Progenitor cell of endocrine pancreas (in vitro differentiated cells): Measurements from ENCODE around the gene SIRT7. TPM values are rescaled to one million over a fixed set of nuclear protein-coding genes. Genes with fewer than 3 reads are reported as not detected.
A peak's percentile ranks its signal among the peaks of the same experiment; 100 is the strongest.

Experiments
- DNase-seq: peaks from one replicate; pipeline ENCODE4 v3.0.0; 2021; ENCODE audit warnings: low spot score; ENCODE audit not compliant: unreplicated experiment
- H3K27ac Mint-ChIP-seq: 2 replicates; pipeline ENCODE4 v1.8.0; 2021; ENCODE audit warnings: mild to moderate bottlenecking, moderate library complexity, mixed read lengths
- H3K27me3 Mint-ChIP-seq: 2 replicates; pipeline ENCODE4 v1.8.0; 2021; ENCODE audit warnings: mixed read lengths
- H3K36me3 Mint-ChIP-seq: 2 replicates; pipeline ENCODE4 v1.8.0; 2022; ENCODE audit warnings: mixed read lengths; ENCODE audit not compliant: insufficient read depth
- H3K4me1 Mint-ChIP-seq: 2 replicates; pipeline ENCODE4 v1.8.0; 2021; ENCODE audit warnings: low read depth, mixed read lengths
- H3K4me3 Mint-ChIP-seq: 2 replicates; pipeline ENCODE4 v1.8.0; 2021; ENCODE audit warnings: low read depth, mild to moderate bottlenecking, moderate library complexity, mixed read lengths
- H3K9me3 Mint-ChIP-seq: 2 replicates; pipeline ENCODE4 v1.8.0; 2021; ENCODE audit warnings: low read depth, mixed read lengths
- total RNA-seq: library from RNA; stranded (reverse); gene quantifications from 2 replicates; pipeline ENCODE4 v1.2.1, GENCODE V29; 2021
- TF ChIP-seq, protein P1 (sequence below): fragments of 200-600 bp; sonication (generic); IDR thresholded peaks from one replicate; pipeline ENCODE4 v1.5.0; 2021; ENCODE audit warnings: antibody characterized with exemption, mild to moderate bottlenecking; ENCODE audit not compliant: unreplicated experiment

SIRT7 gene
- total RNA-seq, 1 donor from 2014 or later, result 34.0 TPM

DNA sequence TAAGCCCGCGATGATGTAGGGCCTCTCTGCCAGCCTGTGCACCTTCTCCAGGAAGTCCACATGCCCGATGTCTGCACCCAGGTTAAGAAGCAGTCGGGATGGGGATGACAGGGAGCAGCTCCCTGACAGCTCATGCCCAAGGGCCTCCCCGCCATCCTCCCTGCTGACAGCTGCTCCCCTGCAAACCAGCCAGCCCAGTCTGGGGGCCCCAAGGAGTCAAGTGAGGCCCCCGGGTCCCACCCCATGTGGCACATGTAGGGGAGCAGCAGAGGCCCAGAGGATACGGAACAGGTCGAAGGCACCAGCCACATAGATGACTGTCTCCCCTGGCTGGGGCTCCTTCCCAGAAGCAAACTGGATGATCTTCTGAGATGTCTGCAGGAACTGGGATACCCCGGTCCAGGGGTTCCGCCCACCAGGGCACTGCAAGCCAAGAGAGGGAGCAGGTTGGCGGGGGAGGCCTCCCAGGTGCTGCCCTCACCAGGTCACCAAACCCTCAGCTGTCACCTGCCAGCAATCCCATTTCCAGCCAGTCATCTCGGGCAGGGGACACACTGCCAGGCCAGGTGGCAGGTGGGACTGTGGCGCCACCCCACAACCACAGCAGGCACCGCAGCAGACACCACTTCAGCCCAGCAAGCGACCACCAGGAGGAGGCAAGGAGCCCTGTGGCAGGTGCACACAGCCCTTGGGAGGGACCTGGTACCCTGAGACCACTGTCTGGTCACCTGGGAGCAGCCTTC lies 11.3 kb downstream of the SIRT7 start:
- H3K4me3 Mint-ChIP-seq, result no peak overlapping the region
- H3K9me3 Mint-ChIP-seq, result no peaks in the 10 kb centered on the region
- H3K27ac Mint-ChIP-seq, result no peak overlapping the region

GRCh38 chr17:81905993-81906392 lies 12.0 kb downstream of the SIRT7 start:
- H3K4me3 Mint-ChIP-seq, result no peak overlapping the region
- TF ChIP-seq, protein P1, sequence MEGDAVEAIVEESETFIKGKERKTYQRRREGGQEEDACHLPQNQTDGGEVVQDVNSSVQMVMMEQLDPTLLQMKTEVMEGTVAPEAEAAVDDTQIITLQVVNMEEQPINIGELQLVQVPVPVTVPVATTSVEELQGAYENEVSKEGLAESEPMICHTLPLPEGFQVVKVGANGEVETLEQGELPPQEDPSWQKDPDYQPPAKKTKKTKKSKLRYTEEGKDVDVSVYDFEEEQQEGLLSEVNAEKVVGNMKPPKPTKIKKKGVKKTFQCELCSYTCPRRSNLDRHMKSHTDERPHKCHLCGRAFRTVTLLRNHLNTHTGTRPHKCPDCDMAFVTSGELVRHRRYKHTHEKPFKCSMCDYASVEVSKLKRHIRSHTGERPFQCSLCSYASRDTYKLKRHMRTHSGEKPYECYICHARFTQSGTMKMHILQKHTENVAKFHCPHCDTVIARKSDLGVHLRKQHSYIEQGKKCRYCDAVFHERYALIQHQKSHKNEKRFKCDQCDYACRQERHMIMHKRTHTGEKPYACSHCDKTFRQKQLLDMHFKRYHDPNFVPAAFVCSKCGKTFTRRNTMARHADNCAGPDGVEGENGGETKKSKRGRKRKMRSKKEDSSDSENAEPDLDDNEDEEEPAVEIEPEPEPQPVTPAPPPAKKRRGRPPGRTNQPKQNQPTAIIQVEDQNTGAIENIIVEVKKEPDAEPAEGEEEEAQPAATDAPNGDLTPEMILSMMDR, result no peak
- no peak for DNase-seq
- no peaks in the 10 kb centered on the region for H3K9me3 Mint-ChIP-seq
- peaks cover 4% of the 10 kb centered on the region for H3K36me3 Mint-ChIP-seq
- no peak overlapping the region for H3K27ac Mint-ChIP-seq
- peaks cover 10% of the 10 kb centered on the region for H3K4me1 Mint-ChIP-seq
- peaks cover 6% of the 10 kb centered on the region for H3K27me3 Mint-ChIP-seq

More for the DNA sequence above, 11.3 kb downstream of the SIRT7 start:
- Mint-ChIP-seq H3K27me3 (no peaks in the 10 kb centered on the region), H3K4me1 (peaks cover 10% of the 10 kb centered on the region), H3K36me3 (peaks cover 2% of the 10 kb centered on the region)
- DNase-seq, result no peak
- TF ChIP-seq, protein P1, result no peak

GRCh38 chr17:81905424-81905875 lies 12.5 kb downstream of the SIRT7 start:
- DNase-seq, result no peak
- peaks cover 10% of the 10 kb centered on the region for H3K4me1 Mint-ChIP-seq
- TF ChIP-seq, protein P1, result no peak
- peaks cover 9% of the 10 kb centered on the region for H3K27me3 Mint-ChIP-seq
- no peak overlapping the region for H3K27ac Mint-ChIP-seq
- no peaks in the 10 kb centered on the region for H3K9me3 Mint-ChIP-seq
- peaks cover 7% of the 10 kb centered on the region for H3K36me3 Mint-ChIP-seq
- no peak overlapping the region for H3K4me3 Mint-ChIP-seq

- TF ChIP-seq, protein P1, result no peak
- Mint-ChIP-seq H3K4me1 (peaks cover 4% of the 10 kb centered on the region), H3K27me3 (peaks cover 9% of the 10 kb centered on the region), H3K27ac (no peak overlapping the region), H3K36me3 (peaks cover 12% of the 10 kb centered on the region), H3K4me3 (no peak overlapping the region), H3K9me3 (no peaks in the 10 kb centered on the region)
- DNase-seq, result peak; percentile 10
These were observed 13.2 kb downstream of the SIRT7 start for GRCh38 chr17:81904600-81905423.

DNA sequence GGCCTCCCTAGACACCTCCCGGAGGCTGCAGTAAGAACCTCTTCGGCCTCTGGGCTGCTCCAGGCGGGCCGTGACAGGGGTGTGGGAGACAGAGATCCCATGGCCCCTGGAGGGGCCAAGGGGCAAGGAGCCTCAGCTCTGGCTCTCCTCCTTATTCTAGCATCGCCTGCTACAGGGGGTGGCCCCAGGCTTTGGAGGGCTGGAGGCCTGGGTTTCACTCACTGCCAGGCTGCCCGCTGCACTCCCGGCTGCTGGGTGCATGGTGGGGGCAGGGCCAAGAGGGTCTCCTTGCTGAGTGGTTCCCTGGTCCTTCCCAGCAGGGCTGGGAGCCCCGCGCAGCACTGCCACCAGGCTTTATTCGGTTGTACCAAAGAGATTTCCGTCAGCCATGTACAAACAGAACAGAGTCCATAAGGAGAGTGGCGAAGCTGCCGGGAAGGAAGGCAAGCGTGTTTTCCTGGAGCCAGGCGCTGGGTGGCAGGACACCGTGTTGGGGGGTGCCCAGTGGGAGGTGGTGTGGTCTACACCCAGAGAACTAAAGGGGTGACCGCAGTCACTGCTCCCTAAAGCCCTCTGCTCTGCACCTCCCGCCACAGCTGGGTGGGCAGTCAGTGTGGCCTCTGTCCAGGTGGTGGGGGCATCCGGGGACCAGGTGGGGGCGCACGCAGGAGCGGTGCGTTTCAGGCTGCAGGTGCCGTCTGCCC lies 13.9 kb downstream of the SIRT7 start:
- H3K4me1 Mint-ChIP-seq, result no peaks in the 10 kb centered on the region
- no peak overlapping the region for H3K4me3 Mint-ChIP-seq
- H3K27me3 Mint-ChIP-seq, result peaks cover 9% of the 10 kb centered on the region
- peaks cover 12% of the 10 kb centered on the region for H3K36me3 Mint-ChIP-seq
- H3K9me3 Mint-ChIP-seq, result no peaks in the 10 kb centered on the region
- TF ChIP-seq, protein P1, result no peak
- no peak overlapping the region for H3K27ac Mint-ChIP-seq
- DNase-seq, result no peak
